ENCODE measurements around the gene PDGFA.

DNA sequence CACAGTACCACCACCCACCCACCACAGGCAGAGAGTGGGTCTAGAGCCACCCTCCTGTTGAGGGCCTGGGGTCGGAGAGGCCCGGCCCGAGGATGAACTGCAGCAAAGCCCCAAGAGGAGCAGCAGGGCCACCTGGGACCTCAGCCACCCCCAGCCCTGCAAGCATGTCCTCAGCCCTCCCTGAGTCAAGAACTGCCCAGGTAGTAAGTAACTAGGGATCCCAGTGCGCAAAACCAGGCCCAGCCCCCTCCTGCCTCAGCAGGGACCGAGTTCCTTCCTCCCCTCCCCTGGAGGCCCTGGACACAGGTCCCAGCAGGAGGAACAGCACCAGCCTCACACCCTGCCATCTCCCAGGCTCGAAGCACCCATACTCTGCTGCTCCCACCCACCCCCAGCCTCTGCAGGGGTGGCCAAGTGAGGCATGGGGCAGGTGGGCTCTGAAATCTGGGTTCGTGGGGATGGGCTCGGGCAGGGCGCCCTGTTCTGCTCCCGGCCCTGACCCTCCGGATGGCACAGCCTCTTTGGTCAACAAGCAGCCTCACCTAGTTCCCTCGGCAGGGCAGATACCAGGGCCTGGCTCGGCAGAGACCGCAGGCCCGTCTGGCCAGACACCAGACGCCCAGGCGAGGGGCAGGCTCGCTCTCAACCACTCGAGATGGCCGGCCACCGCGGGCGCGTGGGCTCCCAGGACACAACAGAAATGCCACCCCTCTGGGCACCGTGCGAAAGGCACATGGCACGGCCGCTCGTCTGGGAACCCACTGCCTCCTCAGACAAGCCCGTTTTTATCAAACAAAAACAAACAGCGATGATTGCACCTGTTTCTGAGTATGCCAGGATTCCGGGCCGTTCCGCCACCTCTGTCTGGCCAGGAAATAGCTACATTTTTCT is 15.2 kb downstream of the PDGFA start:
- TF ChIP-seq, protein P1, sequence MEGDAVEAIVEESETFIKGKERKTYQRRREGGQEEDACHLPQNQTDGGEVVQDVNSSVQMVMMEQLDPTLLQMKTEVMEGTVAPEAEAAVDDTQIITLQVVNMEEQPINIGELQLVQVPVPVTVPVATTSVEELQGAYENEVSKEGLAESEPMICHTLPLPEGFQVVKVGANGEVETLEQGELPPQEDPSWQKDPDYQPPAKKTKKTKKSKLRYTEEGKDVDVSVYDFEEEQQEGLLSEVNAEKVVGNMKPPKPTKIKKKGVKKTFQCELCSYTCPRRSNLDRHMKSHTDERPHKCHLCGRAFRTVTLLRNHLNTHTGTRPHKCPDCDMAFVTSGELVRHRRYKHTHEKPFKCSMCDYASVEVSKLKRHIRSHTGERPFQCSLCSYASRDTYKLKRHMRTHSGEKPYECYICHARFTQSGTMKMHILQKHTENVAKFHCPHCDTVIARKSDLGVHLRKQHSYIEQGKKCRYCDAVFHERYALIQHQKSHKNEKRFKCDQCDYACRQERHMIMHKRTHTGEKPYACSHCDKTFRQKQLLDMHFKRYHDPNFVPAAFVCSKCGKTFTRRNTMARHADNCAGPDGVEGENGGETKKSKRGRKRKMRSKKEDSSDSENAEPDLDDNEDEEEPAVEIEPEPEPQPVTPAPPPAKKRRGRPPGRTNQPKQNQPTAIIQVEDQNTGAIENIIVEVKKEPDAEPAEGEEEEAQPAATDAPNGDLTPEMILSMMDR (IDR thresholded peaks at IDR 0.05) = no peak
- TF ChIP-seq POLR2A (IDR thresholded peaks at IDR 0.05) = no peak
